Suppressor macrophage treated with lipopolysaccharide for 4 hours (primary cell): Measurements from ENCODE around the gene PNPLA8.
"Not testable (repeated sequence)": the region's sequence is repeated elsewhere in the genome, so short reads cannot be mapped to it uniquely, and the experiment has no call there.

Experiments
- DNase-seq: peaks from one replicate; pipeline ENCODE4 v3.0.0-alpha.2; 2020

Gene PNPLA8, protein sequence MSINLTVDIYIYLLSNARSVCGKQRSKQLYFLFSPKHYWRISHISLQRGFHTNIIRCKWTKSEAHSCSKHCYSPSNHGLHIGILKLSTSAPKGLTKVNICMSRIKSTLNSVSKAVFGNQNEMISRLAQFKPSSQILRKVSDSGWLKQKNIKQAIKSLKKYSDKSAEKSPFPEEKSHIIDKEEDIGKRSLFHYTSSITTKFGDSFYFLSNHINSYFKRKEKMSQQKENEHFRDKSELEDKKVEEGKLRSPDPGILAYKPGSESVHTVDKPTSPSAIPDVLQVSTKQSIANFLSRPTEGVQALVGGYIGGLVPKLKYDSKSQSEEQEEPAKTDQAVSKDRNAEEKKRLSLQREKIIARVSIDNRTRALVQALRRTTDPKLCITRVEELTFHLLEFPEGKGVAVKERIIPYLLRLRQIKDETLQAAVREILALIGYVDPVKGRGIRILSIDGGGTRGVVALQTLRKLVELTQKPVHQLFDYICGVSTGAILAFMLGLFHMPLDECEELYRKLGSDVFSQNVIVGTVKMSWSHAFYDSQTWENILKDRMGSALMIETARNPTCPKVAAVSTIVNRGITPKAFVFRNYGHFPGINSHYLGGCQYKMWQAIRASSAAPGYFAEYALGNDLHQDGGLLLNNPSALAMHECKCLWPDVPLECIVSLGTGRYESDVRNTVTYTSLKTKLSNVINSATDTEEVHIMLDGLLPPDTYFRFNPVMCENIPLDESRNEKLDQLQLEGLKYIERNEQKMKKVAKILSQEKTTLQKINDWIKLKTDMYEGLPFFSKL

DNA sequence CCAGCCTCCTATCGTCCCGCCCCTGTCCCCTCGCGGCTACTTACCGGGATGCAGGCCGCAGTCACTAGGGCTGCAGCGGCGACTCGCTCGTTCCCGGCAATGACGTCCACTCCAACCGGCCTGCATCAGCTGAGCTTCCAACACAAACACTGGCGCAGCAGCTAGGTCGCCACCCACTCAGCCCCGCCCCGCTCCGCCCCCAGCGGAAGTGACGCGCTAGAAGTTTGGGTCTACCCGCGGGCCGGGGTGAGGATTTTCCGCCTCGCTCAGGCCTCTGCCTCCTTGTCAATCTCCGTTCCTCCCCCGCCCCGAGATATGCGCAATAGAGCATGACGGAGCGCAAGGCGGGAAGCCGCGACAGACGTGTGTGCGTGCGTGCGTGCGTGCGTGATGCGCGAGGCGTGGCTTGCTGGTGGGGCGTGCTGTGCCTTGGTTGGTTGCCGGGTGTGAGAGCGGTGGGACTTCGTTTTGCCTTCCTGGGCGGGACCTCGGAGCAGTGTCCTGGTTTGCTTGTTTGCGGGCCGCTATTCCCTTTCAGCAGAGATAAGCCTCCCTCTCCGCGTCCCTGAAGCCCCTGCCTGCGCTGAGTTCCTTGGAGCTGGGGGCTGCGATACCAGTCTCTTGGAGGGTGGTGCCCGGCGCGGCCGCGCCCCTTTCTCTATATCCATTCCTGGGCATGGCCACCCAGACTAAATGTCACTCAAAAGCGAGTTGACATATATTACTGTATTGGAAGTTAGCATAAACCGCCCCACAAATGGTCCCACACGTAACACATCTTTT lies at the start of gene PNPLA8:
TSS of gene PNPLA8 (minus strand) at position 151 of the 783 bp plus-strand sequence. CDS start 10,644 bp downstream, outside the sequence.
- DNase-seq: peak; percentile 100

DNA sequence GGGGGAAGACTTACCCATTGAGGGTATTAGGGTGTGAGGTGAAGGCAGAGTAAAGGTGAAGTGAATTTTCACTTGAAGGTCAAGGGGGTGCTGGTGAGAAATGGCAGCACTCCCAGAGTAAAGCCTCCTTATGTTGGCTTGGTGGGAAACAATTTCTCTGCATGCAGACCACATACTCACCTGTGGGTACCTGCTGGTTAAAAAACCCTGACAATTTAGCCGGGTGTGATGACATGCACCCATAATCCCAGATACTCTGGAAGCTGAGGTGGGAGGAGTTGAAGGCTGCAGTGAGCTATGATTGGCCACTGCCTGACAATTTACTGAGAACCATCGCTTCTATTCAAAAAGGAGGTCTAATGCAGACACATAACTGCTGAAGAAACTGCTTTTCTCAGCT lies 49.2 kb upstream of the PNPLA8 start:
- no peak for DNase-seq

DNA sequence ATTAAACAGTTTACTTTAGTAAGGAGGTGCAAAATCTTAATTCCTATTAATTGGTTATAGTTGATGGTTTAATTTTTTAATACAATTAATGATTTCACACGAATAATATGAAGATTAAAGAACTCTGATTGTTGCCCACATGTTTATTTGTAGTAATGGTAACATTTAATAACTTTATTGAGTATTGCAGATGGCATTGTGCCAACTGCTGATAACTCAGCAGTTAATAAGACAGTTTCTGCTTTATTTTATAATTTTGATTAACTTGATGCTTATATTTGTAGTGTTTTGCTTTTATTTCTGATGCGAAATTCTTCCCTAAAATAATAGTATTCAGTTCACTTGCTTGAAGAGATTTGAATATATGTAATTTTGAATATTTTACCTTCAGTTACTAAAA lies 46.5 kb upstream of the PNPLA8 start:
- no peak for DNase-seq

DNA sequence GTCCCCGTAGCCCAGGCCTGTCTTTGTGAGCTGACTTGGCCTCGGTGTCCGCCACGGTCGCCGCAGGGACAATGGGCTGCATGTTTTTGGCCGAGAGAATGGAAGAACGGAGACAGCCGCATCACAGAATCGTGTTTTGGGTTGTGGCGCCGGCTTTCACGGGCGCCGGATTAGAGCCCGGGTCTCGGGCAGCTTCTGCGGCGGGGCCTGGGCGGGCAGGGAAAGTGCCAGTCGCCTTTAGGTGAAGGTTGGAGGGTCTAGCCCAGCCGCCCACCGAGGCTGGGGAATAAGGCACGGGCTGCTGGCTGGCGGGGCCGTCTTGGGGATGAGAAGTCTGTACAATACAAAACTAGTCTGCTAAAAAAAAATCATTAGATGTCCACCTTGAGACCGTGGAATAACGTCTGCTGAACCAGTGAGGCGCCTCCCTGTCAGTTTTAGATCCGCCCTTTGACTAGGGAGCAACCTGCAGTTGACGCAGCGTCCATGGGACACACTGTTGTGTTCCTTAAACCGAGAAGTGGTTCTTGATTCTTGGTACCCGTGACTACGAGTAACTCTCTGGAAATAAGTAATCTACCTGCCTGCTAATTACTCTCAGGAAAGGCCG lies 44.3 kb upstream of the PNPLA8 start:
- peak; percentile 78 for DNase-seq

DNA sequence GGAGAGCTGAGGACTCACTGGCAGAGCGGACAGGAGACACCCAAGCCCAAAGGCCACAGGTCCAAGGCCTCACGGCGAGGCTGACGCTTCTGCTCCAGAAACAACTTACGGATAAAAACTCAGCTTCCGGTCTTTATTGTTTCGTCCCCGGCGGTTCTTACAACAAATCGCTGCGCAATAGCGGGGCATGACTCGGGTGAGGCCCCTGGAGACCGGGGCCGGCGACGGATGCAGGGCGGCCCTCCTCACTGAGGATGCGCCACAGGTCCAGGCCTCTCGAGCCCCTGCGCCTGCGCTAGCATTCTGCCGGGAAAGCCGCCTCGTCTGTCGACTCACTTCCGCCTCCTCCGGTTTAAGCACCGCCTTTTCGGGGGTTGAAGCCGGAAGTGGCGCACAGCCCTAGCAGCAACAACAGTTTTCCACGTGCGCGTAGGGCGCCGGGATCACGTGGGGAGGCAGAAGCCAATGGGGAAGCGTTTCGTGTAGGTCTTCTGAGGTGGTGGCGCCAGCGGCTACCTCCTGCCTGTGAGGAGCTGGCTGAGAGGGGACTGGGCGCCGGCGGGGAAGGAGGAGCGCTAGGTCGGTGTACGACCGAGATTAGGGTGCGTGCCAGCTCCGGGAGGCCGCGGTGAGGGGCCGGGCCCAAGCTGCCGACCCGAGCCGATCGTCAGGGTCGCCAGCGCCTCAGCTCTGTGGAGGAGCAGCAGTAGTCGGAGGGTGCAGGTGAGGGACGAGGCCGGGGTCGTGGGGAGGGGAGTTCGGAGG lies 43.6 kb upstream of the PNPLA8 start, which contains the start of the genes DNAJB9 and THAP5:
TSS of gene DNAJB9 (plus strand) at position 494 of the 765 bp plus-strand sequence. CDS start 1,853 bp downstream, outside the sequence.
TSS of gene THAP5 (minus strand) at position 326 of the 765 bp plus-strand sequence. CDS start at position 189, 137 bp downstream.
- DNase-seq: peak; percentile 100

- DNase-seq: no peak
Observed at GRCh38 chr7:108568801-108569380, 43.0 kb upstream of the PNPLA8 start.

DNA sequence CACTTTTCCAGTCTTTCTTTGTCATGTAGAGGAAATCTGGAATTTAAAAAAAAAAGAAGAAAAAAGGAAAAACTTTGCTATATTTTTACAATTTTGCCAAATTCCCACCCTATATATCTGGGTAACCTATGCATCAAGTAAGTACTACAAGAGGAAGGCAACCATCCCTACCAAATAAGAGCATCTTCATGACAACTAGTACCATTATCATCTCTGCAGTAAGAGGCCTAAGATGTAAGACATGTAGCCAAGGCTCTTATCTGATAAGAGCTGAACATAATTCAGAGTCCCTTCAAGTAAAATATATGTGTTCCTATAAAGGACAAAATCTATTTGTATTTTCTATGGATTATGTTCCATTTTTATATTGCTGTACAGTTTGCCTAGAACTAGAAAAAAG lies 40.1 kb upstream of the PNPLA8 start:
- no peak for DNase-seq

DNA sequence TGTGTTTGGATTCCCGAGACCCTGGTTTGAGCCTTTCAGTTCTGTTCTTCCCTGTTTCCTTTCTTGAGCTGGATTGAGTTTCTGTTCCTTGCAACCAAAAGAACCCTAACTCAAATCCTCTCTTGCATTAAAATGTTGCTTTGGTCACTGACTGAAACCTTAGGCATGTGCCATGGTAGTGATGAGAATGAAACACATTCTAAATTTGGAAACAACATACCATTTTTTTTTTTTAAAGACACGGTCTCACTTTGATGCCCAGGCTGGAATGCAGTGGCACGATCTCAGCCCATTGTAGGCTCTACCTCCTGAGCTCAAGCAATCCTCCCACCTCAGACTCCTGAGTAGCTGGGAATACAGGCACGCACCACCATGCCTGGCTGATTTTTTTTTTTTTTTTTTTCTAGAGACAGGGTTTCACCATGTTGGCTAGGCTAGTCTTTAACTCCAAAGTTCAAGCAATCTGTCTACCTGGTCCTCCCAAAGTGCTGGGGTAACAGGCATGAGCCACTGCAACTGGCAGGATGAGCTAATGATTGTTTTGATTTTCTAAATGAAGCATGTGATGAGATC lies 35.2 kb upstream of the PNPLA8 start:
- DNase-seq: no peak

DNA sequence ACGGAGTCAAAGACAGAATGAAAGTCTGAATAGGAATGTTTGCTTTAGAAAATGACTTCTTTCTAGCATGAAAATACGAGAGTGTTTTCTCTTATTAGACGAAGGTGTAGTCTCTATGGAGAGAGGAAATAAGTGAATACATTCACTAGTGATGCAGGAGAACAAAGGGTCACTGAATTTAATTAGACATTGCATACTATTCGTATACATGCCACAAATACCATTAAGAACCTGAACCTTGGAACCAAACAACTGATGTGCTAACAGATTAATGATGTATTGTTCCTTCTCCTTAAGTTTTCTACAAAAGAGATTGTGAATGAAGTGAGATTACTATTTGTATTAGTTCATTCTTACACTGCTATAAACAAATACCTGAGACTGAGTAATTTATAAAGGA lies 33.3 kb upstream of the PNPLA8 start:
- DNase-seq: no peak

GRCh38 chr7:108557617-108558016 lies 31.7 kb upstream of the PNPLA8 start:
- DNase-seq: no peak

DNA sequence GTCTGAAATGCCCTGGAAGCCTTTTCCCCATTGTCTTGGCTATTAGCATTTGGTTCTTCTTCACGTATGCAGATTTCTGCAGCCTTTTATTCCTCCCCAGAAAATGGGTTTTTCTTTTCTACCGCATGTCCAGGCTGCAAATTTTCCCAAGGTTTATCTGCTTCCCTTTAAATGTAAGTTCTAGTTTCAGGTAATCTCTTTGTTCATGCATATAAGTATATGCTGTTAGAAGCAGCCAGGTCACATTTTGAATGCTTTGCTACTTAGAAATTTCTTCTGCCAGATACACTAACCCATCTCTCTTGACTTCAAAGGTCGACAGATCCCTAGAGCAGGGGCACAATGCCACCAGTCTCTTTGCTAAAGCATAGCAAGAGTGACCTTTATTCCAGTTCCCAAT lies 31.3 kb upstream of the PNPLA8 start:
- DNase-seq: no peak

GRCh38 chr7:108556665-108557064 lies 30.7 kb upstream of the PNPLA8 start:
- not testable (repeated sequence) for DNase-seq

- not testable (repeated sequence) for DNase-seq
Observed at GRCh38 chr7:108548141-108548896, 22.4 kb upstream of the PNPLA8 start.

GRCh38 chr7:108541478-108541877 lies 15.5 kb upstream of the PNPLA8 start:
- no peak for DNase-seq

DNA sequence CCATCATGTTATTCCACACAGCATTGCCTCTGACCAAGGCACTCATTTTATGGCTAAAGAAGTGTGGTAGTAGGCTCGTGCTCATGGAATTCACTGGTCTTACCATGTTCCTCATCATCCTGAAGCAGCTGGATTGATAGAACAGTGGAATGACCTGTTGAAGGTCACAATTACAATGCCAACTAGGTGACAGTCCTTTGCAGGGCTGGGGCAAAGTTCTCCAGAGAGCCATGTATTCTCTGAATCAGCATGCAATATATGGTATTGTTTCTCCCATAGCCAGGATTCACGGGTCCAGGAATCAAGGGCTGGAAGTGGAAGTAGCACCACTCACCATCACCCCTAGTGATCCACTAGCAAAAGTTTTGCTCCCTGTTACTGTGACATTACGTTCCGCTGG lies 12.8 kb upstream of the PNPLA8 start:
- not testable (repeated sequence) for DNase-seq

- DNase-seq: not testable (repeated sequence)
Observed at GRCh38 chr7:108538236-108538635, 12.3 kb upstream of the PNPLA8 start.

DNA sequence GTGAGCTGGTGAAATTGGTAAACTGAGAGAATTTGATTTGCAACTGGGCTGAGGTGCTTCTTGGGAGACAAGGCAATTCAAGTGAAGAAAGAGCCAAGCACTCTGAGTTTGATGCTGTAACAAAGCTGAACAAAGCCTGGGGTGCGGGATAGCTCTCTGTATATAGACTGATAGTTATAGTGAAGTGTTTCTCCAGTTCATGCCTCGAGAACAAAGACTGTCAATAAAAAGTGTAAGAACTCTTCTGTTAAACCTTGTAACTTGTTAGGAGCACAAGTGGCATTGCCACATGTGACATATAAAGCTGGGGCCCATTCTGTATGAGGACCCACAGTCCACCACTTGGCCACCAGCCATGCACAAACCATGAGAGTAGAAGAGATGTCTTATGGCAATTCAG lies 11.3 kb upstream of the PNPLA8 start:
- DNase-seq: no peak

DNA sequence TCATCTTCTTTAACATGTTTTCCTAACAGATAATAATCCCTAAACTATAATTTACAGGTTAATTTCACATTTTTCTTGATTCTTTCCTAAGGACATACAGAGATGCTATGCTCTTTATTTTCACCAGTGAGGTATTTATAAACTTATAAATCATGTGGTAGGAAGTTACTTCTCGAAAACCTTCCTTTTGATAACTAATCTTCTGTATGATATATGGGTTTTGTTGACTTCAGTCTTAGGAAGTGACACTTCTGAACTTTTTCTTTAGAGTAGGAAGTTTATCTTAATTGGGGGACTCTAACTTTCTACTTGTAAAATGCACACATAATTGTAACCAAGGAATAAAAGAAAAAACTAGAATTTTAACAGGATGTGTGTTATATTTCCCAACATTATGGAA lies 9.8 kb upstream of the PNPLA8 start:
- DNase-seq: no peak

GRCh38 chr7:108535257-108535656 lies 9.3 kb upstream of the PNPLA8 start:
- peak; percentile 52 for DNase-seq

DNA sequence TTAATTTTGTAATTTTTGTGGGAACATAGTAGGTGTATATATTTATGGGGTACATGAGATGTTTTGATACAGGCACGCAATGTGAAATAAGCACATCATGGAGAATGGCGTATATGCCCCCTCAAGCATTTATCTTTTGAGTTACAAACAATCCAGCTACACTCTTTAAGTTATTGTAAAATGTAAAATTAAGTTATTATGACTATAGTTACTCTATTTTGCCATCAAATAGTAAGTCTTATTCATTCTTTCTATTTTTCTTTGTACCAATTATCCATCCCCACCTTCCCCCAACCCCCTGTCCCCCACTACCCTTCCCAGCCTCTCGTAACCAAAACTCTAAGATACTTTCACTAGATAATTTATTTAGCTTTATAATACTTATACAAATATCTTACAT lies 7.8 kb upstream of the PNPLA8 start:
- DNase-seq: no peak
